ENCODE results near the gene CD247.
"Not testable (repeated sequence)": the region's sequence is repeated elsewhere in the genome, so short reads cannot be mapped to it uniquely, and the experiment has no call there.

CD247 gene

DNA sequence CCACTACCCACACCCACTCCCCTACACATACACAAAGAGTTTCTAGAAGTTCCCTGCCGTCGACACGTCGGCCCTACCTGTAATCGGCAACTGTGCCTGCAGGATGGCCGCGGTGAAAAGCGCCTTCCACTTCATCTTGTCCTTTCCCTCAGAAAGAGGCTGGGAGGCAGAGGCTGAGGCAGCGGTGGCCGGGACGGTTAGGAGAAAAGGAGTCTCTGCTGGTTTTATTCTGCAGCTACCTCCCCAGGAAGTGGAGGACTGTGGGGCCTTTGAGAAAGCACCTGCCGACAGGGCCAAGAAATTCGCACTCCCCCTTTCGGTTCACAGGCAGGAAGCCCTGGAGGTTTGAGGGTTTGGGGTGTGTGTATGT, at the start of gene CD247:
Gene CD247 (minus strand): TSS at position 199 of the 370 bp plus-strand sequence. CDS start 64 bp downstream, at position 135.
- no peak for DNase-seq

- no peak for DNase-seq
Measured at GRCh38 chr1:167567663-167568062, 49.3 kb upstream of the CD247 start.

GRCh38 chr1:167566766-167567165, 48.4 kb upstream of the CD247 start:
- DNase-seq = no peak

- DNase-seq = no peak
Measured at GRCh38 chr1:167565922-167566321, 47.6 kb upstream of the CD247 start.

GRCh38 chr1:167564612-167565270, 46.4 kb upstream of the CD247 start:
- no peak for DNase-seq

- no peak for DNase-seq
Measured at GRCh38 chr1:167563579-167564246, 45.4 kb upstream of the CD247 start.

GRCh38 chr1:167562702-167563101, 44.4 kb upstream of the CD247 start:
- DNase-seq = no peak

- no peak for DNase-seq
Measured at GRCh38 chr1:167561753-167562152, 43.4 kb upstream of the CD247 start.

- DNase-seq = peak; percentile 86
Measured at GRCh38 chr1:167555971-167556714, 37.8 kb upstream of the CD247 start.

GRCh38 chr1:167555072-167555471, 36.7 kb upstream of the CD247 start:
- DNase-seq = not testable (repeated sequence)

DNA sequence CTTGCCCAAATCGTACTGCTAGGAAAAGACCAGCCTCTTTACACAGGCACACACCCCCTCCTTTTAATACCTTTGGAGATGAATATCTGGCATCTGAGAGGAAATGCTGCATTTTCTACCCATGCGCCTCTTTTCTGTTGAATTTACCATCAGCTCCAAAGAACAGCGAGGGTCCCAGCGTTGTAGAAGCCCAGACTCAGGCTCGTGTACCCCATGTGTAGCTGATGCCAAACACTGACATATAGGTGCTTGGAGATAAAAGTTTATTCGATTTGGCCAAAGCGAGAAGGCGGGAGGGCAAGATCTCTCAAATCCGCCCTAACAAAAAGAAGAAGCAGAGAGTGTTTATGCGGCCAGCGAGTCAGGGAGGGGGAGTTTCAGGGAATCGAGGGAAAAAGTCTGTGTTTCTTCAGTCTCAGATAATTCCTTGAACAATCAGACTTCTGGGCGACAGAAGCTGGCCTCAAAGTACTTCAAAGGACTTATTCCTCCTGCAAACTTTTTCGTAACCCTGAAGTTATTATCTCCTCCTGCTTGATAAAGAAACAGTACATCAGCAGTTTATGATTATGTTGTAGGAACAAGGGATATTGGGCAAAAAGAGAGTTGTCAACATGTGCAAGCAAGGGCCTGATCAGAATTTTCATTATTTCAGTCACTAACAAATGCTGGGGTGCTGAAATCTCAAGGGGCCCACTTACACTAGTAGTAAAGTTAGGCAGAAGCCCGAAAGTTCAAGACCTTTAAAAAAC, 35.9 kb upstream of the CD247 start:
- no peak for DNase-seq

- DNase-seq = peak; percentile 93
Measured at GRCh38 chr1:167553136-167554027, 35.1 kb upstream of the CD247 start, which contains the start of gene CREG1. CREG1 (minus strand) TSS chr1:167553762.

- DNase-seq = peak; percentile 83
Measured at GRCh38 chr1:167551362-167551761, 33.0 kb upstream of the CD247 start.

DNA sequence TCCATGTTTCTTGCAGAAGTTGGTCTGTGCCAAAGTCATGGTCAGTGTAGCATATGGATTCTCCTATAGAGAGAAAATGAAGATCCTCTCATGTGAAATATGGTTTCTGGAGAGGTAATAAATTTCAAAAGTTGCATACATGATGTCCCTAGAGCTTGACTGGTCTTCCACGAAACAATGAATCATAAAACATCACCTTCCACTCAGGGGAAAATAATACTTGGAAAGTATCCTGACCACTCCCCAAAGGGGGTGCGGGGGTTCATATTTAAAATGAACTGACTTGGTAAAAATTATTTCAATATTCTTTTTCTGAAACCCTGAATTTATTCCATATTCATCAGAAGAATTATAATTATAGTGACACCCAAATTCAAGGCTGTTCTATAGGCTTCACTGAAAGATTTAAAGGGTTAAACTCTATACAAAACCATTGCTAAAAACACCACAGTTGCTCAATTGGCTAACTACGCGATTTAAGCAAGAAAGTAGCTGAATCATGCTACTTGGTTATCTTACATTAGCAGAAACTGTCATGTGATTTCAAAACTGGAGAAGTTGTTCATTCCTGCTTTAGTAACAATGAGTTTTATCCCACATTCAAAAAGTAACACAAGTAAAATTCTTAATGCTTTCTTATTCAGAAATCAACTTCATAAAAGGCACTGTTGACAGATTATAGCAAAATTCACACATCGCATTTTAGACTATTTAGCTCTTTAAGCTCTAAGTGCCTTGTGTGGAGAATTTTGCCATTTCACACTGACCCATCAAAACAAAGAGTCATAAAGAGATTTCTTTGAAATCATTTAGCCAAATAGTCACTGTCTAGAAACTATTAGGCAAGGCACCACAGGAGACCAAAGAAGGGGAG, 30.0 kb upstream of the CD247 start:
- peak; percentile 93 for DNase-seq

DNA sequence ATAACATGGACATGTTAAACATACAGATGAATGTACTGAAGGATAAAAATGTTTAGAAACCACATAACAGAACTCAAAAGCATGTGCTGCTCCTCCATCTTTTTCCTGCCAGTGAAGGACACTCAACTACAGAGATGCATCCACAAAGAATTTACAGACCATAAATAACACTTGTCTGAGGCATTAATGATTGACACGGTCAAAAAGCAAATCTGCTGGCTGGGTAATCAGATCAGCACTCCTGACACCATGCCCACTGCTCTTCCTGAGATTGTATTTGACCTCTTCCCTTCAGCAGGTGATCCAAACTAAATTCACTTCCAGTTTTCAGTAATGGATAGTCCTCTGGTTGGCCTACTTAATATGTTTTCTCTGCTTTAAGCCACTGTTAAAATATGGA, 28.6 kb upstream of the CD247 start:
- DNase-seq = no peak

GRCh38 chr1:167545349-167545748, 27.0 kb upstream of the CD247 start:
- no peak for DNase-seq

- DNase-seq = no peak
Measured at GRCh38 chr1:167544447-167545093, 26.2 kb upstream of the CD247 start.

DNA sequence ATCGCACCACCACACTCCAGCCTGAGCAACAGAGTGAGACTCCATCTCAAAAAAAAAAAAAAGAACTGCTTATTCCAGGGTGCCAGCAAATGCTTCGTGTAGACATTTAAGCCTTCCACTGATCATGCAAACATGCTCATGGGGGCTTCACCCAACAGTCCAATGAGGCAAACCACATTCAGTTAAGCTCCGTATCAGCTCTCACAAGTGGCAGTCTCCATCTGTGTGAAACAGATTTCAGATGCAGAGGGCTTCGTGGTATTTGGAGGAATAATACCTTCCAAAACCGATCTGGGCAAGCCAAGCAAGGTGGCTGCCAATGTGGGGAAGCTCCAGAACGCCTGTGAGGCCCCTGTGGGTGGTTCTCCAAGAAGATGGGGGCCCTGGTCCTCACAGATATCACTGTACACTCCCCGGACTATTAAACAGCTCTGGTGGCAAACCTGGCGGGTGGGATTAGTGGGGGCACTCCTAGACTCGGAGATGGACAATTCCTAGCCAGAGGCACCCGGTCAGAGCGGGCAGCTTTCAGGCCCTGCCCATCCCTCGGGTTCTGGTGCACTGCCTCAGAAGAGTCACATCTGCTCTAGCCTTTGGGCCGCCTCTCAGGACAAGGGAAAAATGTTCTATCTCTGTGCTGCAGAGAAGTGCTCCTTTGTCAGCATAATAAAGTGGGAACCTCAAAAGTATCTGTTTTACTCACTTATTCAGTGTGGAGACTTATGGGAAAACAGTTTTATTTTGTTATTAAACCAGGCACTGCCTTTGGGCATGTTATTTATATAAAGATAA, 25.1 kb upstream of the CD247 start:
- DNase-seq = peak; percentile 74
